Kidney capillary endothelial cell (primary cell): ENCODE measurements around the gene INTS13.
"Not testable (repeated sequence)": the region's sequence is repeated elsewhere in the genome, so short reads cannot be mapped to it uniquely, and the experiment has no call there.

Experiments
- DNase-seq: peaks from one replicate; pipeline ENCODE4 v3.0.0-alpha.2; 2018; ENCODE audit warnings: low spot score

Gene INTS13

GRCh38 chr12:26937863-26938700 lies at the start of gene INTS13, which contains the start of gene FGFR1OP2:
INTS13 (minus strand) TSS chr12:26937981; CDS start chr12:26936803, 1,178 bp downstream.
FGFR1OP2 (plus strand) TSS chr12:26938470; CDS start chr12:26954159, 15,689 bp downstream.
- DNase-seq, result peak; percentile 99

GRCh38 chr12:26982866-26983265 lies 45.1 kb upstream of the INTS13 start:
- DNase-seq, result no peak

DNA sequence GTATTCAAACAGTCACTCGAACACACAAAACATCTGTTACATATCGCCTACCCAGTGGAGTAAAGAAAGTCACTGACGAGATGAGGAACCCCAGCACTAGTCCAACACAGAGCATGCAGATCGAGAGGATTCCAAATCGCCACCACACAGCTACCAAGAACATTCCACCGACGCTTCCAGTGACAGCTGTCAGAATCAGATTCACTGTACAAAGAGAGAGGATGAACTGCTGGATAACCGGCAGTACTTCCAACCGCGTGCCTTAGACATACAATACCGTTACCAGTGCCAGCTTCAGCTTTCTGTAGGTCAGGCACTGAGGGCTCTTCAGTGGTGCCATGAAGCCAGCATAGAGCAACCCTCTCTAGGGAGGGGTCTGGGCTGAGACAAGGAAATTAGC lies 42.0 kb upstream of the INTS13 start:
- no peak for DNase-seq

- no peak for DNase-seq
Measured at GRCh38 chr12:26978801-26979200, 41.0 kb upstream of the INTS13 start.

GRCh38 chr12:26976687-26977086 lies 38.9 kb upstream of the INTS13 start:
- no peak for DNase-seq

DNA sequence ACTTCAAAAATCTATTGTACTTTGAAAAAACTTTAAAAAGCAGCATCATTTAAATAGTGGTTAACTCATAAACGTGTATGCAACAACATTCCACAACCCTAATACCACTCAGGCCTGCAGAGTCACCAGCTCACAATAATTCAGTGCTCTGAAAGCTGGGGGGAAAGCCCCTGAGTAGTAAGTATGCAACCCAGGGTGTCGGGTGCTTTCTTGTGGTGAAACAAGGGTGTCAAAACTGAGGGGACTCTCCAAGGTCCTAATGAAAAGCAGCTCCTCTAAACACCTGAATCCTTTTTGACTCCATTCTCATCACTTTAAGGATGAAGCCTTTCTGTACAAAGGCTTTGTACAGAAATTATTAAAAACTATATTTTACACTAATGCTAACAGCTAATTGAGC lies 34.2 kb upstream of the INTS13 start:
- no peak for DNase-seq

GRCh38 chr12:26970136-26970535 lies 32.4 kb upstream of the INTS13 start:
- no peak for DNase-seq

DNA sequence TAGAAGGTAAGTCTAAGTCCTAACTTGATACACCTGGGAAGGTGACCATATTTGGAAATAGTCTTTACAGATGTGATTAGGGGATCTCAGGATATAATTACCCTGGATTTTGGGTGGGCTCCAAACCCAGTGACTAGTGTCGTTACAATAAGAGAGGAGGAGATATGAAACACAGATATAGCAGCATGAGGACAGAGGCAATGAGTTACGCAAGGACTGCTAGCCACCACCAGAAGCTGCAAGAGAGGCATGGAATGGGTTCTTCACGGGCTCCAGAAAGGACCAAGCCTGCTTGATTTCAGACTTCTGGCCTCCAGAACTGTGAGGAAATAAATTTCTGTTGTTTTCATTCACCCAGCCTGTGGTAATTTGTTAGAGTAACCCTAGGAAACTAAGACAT lies 29.1 kb upstream of the INTS13 start:
- DNase-seq, result no peak

DNA sequence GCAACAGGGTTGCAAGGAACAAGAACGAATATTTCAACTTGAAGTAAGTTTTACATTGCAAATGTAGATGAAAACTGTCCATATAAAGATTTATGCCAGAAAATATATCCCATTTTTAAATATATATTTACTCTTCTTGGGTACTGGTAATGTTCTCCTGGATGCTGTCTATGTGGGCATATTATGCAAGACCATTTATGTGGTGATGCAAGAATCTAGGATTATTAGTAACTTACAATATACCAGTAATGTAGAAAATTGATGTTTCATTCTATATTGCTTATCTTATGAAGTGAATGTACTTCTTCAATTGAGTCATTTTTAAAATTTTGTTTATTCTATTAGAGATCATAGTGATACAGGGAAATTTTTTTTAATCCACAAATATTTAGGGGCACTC lies 25.6 kb upstream of the INTS13 start:
- no peak for DNase-seq

GRCh38 chr12:26961803-26962202 lies 24.0 kb upstream of the INTS13 start:
- no peak for DNase-seq

- not testable (repeated sequence) for DNase-seq
Measured at GRCh38 chr12:26961391-26961790, 23.6 kb upstream of the INTS13 start.

- no peak for DNase-seq
Measured at GRCh38 chr12:26954027-26954426, 16.2 kb upstream of the INTS13 start.

GRCh38 chr12:26953447-26953846 lies 15.7 kb upstream of the INTS13 start:
- no peak for DNase-seq

DNA sequence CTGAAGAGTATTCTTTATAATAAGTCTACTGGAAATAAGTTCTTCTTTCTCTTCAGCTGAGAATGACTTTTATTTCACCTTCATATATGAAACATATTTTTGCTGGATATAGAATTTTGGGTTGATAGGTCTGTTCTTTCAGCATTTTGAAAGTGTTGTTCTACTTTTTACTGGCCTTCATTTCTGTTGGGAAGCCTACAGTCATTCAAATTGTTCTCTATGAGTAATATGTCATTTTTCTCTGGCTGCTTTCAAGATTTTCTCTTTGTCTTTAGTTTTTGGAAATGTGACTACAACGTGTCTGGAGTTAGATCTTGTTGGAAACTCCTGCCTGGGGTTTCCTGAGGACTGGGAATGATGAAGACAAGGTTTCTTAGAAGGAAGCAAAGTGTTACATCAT lies 10.5 kb upstream of the INTS13 start:
- no peak for DNase-seq

DNA sequence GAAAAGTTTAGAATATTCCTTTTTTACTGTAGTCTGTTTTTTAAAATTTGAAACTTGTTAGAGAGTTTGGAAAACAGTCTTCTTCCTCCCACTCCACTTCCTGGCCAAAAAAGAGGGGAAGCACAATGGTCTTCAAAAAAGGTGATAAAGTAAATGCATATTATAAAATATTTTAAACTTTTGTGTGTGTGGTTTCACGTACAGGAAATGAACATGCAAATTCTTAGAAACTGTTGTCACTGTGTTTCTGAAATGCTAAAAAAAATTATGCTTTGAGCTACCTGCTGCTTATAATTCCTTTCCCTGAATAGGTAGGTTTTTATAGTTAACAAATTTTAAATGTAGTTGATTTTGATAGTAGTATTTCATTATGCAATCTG lies 3.4 kb upstream of the INTS13 start:
- DNase-seq, result no peak

DNA sequence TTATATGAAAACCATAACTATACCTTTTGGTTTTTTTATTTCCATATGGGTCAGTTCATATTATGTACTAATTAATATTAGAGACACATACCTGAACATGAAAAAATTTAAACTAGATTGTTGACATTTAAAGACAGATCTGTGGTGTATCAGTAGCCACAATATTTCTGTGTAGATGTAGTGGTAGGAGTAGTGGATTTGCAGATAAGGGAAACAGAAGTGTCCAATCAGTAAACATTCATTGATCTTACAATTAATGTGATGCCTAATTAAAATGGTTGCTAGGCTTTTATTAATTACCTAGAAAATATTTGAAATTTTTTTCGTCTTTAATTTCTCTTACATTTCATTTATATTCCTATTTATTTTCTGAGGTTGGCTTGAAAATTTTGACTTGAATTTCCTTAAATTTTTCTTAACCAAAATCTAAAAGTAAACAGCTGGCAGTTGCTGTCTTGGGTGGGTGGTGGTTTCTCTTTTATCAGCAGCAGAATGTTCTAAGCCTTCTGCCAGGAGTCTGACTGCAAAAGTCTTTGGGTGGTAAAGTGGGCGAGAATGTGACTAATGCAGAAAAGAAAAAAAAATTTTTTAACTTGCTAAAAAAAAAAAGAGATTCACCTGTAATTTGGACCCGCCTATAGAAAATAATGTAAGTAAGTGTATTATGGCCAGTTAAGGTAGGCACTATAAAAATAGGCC lies 2.9 kb upstream of the INTS13 start:
- DNase-seq, result no peak

DNA sequence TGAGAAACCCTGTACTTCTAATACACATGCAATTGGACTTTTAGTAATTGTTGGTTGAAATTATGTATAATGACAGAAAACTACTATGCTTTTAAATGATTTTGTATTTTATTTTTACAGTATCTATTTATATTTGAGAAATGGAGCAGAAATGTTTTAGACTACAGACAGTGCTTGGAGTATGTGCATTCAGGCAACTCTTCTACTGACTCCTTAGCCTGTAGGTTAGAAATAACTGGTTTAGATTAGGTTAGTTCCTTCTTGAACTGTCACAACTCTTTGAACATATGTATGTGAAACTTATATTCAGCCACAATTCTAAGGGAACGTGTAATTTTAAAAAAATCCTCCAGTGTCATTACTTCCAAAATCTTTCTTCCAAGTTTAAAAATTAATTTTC lies 2.2 kb upstream of the INTS13 start:
- DNase-seq, result no peak

GRCh38 chr12:26939192-26939832 lies 1.5 kb upstream of the INTS13 start:
- peak; percentile 23 for DNase-seq

GRCh38 chr12:26938701-26939062 lies 901 bp upstream of the INTS13 start:
- no peak for DNase-seq

GRCh38 chr12:26937443-26937862 lies 328 bp downstream of the INTS13 start:
- DNase-seq, result no peak

DNA sequence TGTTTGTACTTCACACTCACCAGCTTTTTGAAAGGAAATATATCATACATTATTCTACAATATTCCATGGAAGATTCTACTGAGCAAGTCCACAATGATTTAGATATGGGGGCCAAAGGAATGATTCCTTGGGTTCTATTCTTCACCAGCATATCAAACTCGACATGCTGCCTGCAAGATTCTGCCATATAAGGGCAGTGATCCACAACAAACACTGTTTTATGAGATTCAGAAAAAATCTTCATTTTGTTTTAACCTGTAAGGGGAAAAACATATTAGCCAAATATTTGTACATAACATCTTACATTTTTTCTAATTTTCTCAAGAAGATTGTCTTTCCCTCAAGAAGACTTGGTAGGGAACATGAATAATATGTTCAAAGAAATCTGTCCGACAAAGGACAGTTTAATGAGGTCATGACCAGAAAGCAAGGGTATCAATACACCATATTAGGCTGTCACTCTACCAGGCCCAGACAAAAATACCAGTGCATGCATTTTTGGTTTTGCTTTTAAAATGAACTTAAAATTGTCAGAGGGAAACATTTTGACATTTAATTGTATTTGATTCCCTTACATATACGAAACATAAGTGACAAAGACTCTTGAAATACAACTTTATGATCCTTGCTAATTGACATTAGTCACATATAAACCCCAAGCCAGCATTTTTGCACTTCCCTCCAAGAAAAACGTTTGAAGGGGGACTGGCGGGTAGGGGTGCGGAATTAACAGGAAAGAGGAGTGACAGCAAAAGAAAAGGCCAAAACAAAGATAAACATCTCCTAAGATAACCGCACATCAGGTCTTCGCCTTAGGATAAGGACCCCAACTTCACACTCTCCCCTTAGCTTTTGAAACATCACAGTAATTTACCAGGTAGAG lies 980 bp downstream of the INTS13 start:
- no peak for DNase-seq
